GM21367 (cell line): ENCODE measurements around the gene CALML3.

Experiments
- ATAC-seq: cut with Tn5 transposase; IDR thresholded peaks from one replicate; pipeline ENCODE4 v1.9.1; 2021; ENCODE audit not compliant: unreplicated experiment

CALML3 gene

GRCh38 chr10:5538446-5538845, 13.7 kb downstream of the CALML3 start:
- no peak for ATAC-seq

GRCh38 chr10:5538892-5539651, 14.3 kb downstream of the CALML3 start:
- ATAC-seq, result no peak

GRCh38 chr10:5540080-5540479, 15.3 kb downstream of the CALML3 start:
- no peak for ATAC-seq

- no peak for ATAC-seq
Measured at GRCh38 chr10:5540891-5541290, 16.1 kb downstream of the CALML3 start.

GRCh38 chr10:5542100-5542499, 17.3 kb downstream of the CALML3 start:
- ATAC-seq, result no peak

GRCh38 chr10:5543623-5544022, 18.9 kb downstream of the CALML3 start:
- ATAC-seq, result no peak

GRCh38 chr10:5544216-5544805, 19.6 kb downstream of the CALML3 start:
- ATAC-seq, result no peak

GRCh38 chr10:5545011-5545410, 20.2 kb downstream of the CALML3 start:
- no peak for ATAC-seq

- no peak for ATAC-seq
Measured at GRCh38 chr10:5545426-5545777, 20.6 kb downstream of the CALML3 start.

- no peak for ATAC-seq
Measured at GRCh38 chr10:5545778-5546710, 21.3 kb downstream of the CALML3 start.

- ATAC-seq, result no peak
Measured at GRCh38 chr10:5546891-5547680, 22.3 kb downstream of the CALML3 start.

- no peak for ATAC-seq
Measured at GRCh38 chr10:5547681-5547930, 22.8 kb downstream of the CALML3 start.

- ATAC-seq, result no peak
Measured at GRCh38 chr10:5547931-5548660, 23.3 kb downstream of the CALML3 start.

- ATAC-seq, result no peak
Measured at GRCh38 chr10:5549462-5550249, 24.9 kb downstream of the CALML3 start.

- no peak for ATAC-seq
Measured at GRCh38 chr10:5550250-5550545, 25.4 kb downstream of the CALML3 start.

- no peak for ATAC-seq
Measured at GRCh38 chr10:5550621-5551530, 26.1 kb downstream of the CALML3 start.

GRCh38 chr10:5551531-5552375, 27.0 kb downstream of the CALML3 start:
- ATAC-seq, result no peak
